Kidney epithelial cell (primary cell): ENCODE results near the gene MLLT3. TPM values are rescaled to one million over a fixed set of nuclear protein-coding genes. Genes with fewer than 3 reads are reported as not detected.

ENCODE experiments used
- DNase-seq: peaks from one replicate; pipeline ENCODE4 v3.0.0-alpha.2; 2010; ENCODE audit warnings: low read depth
- H3K27me3 ChIP-seq: 2 replicates; pipeline ENCODE4 v1.6.0; 2011; ENCODE audit warnings: low read length; ENCODE audit not compliant: control insufficient read depth, insufficient read depth
- H3K36me3 ChIP-seq: 2 replicates; pipeline ENCODE4 v1.5.1; 2011; ENCODE audit warnings: low read length; ENCODE audit not compliant: control insufficient read depth, insufficient read depth
- H3K4me3 ChIP-seq: 2 replicates; pipeline ENCODE4 v1.5.1; 2011; ENCODE audit warnings: low read depth, mild to moderate bottlenecking, control low read depth, low read length
- total RNA-seq: library from RNA; depleted of rRNA; stranded (reverse); fragments of >200 nt; gene quantifications from 2 replicates; pipeline ENCODE4 v1.2.3, GENCODE V29; 2015
- TF ChIP-seq, protein P1 (sequence below): IDR thresholded peaks from 2 replicates; pipeline ENCODE4 v1.5.1; 2011; ENCODE audit warnings: mild to moderate bottlenecking, moderate library complexity, low read length, control low read depth, inconsistent platforms; ENCODE audit not compliant: insufficient read depth, poor library complexity, severe bottlenecking

The MLLT3 gene
- total RNA-seq, 1 donor from 2014 or later = 16.2 TPM

DNA sequence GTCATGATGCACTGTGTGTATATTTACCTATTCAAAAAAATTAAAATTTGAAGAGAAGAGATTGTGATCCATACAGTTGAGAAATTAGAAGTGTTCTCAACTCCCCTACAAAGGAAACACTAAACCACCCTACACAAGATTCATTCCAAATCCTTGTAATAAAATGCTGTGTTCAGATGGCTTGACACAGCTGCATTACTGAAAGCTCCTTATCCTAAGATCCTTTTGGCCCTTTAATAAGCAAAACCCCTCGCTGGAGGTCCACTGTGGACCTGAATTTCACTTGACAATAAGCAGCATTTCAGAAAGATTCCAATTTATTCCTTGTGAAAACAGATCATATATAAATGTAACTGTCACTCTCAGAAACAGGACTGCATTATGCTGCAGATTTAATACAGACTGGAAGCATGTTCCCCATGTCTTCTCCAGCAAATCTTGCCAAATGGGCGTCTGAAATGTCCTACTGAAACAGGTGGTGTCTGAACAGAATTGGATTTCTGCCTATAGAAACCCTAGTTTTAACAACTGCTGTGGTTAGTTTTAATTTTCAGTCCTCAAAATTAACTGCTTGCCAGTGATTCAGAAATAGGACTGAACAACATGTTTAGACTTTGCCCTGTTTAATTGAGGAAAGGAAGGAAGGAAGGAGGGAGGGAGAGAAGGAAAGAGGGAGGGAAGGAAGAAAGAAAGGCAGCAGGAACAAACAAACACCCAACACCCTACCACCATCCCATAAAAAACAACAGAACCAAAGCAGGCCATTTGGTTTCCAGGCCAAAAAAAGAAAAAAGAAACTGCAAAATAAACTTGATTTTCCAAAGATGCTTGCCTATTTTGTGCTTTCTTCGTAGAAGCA lies 179.6 kb downstream of the MLLT3 start:
- Histone ChIP-seq H3K36me3 (no peaks in the 10 kb centered on the region), H3K27me3 (no peaks in the 10 kb centered on the region), H3K4me3 (no peak overlapping the region)
- DNase-seq = no peak
- TF ChIP-seq, protein P1, sequence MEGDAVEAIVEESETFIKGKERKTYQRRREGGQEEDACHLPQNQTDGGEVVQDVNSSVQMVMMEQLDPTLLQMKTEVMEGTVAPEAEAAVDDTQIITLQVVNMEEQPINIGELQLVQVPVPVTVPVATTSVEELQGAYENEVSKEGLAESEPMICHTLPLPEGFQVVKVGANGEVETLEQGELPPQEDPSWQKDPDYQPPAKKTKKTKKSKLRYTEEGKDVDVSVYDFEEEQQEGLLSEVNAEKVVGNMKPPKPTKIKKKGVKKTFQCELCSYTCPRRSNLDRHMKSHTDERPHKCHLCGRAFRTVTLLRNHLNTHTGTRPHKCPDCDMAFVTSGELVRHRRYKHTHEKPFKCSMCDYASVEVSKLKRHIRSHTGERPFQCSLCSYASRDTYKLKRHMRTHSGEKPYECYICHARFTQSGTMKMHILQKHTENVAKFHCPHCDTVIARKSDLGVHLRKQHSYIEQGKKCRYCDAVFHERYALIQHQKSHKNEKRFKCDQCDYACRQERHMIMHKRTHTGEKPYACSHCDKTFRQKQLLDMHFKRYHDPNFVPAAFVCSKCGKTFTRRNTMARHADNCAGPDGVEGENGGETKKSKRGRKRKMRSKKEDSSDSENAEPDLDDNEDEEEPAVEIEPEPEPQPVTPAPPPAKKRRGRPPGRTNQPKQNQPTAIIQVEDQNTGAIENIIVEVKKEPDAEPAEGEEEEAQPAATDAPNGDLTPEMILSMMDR = no peak

DNA sequence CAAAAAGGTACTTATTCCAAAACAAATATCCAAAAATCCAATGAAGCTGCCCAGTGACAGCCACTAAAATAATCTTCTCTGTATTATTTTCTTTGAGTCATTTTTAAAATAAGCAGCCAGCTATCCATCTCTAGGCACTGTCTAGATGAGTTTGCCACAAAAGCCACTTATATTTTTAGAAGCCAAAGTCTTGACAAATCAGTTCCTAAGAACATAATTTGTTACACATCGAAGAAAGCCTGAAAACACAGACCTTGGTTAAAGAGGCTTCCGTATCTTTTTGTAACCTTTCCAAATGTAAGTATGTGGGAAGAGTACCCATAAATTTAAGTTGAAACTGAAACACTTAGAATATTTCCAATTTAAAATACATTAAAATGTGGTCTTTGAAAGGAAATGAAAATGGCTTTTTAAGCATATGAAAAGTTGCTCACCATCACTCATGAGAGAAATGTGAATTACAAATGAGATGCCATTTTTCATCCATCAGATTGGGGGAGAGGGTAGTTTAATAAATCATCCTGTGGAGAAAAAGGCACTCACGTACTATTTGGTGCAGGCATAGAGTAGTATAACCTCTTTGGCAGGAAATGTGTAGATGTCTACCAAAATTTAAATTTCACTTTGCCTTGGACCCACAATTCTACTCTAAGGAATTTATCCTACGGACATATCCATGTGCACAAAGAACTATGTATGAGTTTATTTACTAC lies 180.4 kb downstream of the MLLT3 start:
- DNase-seq = no peak
- Histone ChIP-seq H3K36me3 (no peaks in the 10 kb centered on the region), H3K27me3 (no peaks in the 10 kb centered on the region), H3K4me3 (no peak overlapping the region)
- TF ChIP-seq, protein P1 = no peak

DNA sequence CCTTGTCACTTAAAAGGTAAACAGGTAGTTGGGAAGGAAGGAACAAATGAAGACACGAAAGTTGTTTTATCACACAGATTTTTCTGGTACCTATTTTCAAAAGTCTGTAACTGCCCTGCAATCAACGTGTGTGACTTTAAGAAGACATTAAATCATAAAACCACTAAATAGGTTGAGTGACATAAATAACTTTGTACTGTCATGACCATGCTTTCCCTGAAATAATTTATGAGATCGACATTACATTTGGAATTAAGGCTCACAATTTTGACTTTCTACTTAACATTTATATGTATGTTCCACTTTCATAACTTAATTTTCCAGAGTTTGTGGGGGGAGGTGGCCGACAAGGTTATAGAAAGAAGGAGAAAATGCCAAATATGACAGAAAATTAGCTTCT lies 181.1 kb downstream of the MLLT3 start:
- H3K4me3 ChIP-seq = no peak overlapping the region
- TF ChIP-seq, protein P1 = no peak
- no peak for DNase-seq
- H3K36me3 ChIP-seq = no peaks in the 10 kb centered on the region
- H3K27me3 ChIP-seq = no peaks in the 10 kb centered on the region

DNA sequence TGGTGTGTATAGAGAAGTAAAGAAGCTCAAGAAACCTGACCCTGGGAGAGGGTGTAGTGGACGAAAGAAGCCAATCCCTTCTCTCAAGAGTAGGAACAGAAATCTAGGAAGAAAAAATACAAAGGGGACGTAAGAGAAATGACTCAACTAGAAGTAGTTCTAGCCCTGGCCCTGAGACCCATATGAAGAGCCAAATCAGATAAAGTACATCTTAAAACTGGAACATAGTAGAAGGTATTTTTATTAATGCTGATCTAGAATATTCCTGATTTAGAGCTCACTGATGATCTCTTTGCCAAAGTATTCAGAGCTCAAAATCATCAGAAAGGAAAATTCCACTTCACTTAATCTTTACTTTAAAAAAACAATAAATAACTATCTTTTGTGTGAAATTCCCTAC lies 184.8 kb downstream of the MLLT3 start:
- Histone ChIP-seq H3K4me3 (no peak overlapping the region), H3K27me3 (no peaks in the 10 kb centered on the region), H3K36me3 (no peaks in the 10 kb centered on the region)
- DNase-seq = no peak
- TF ChIP-seq, protein P1 = no peak

DNA sequence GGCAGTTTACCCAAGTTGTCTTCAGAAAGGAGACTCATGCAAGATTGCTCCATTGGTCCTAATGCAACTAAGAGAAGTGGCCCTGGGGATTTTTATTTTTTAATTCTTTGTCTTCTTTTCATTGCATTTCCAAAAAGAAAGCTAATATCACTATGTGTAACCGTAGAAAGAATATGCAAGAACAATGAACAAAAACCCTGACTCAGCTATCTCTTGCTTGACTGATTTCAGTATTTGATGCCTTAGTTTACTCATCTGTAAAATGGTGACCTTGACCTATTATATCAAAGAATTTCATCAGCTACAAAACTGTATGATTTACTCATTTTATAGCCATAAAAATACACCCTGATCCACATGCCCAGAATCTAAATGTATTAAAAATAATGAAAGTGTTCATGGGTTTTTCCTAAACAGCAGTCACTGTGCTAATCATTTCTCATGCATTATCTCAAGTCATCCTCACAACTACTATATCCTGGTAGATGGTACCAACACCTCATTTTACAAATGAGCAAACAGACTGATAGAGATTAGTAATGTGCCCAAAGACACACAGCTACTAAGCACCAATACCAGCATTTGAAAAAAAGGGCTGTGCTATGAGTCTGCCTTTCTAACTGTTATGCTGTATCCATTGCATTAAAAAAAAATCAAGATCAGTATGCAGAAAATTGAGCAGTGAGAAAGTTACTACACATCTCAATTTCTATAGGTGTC lies 185.7 kb downstream of the MLLT3 start:
- DNase-seq = no peak
- Histone ChIP-seq H3K27me3 (no peaks in the 10 kb centered on the region), H3K36me3 (no peaks in the 10 kb centered on the region), H3K4me3 (no peak overlapping the region)
- TF ChIP-seq, protein P1 = no peak
